ENCODE data around the gene GMFB. TPM values are rescaled to one million over a fixed set of nuclear protein-coding genes. Genes with fewer than 3 reads are reported as not detected.

GMFB gene
- total RNA-seq, 1 donor from 2014 or later, result 27.5 TPM

DNA sequence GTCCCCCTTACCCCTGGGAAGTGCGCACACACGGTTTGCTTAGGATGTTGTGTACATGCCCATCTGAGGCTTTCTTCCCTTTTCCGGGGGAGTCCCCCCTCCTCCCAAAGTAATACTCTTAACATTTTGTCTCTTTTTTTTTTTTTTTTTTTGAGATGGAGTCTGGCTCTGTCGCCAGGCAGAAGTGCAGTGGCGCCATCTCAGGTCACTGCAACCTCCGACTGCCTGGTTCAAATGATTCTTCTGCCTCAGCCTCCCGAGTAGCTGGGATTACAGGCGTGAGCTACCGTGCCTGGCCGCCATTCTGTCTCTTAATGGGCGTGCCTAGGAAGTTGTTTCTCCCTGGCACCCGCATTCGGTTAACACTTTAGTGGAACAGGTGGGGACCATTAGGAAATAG lies 4.5 kb upstream of the GMFB start:
- Histone ChIP-seq H3K4me1 (peaks cover 0 to 7% of the 10 kb centered on the region in 2 donors), H3K27me3 (no peaks in the 10 kb centered on the region), H3K36me3 (no peaks in the 10 kb centered on the region), H3K4me3 (no peak overlapping the region), H3K27ac (no peak overlapping the region), H3K9me3 (no peaks in the 10 kb centered on the region)
- TF ChIP-seq, protein P1, sequence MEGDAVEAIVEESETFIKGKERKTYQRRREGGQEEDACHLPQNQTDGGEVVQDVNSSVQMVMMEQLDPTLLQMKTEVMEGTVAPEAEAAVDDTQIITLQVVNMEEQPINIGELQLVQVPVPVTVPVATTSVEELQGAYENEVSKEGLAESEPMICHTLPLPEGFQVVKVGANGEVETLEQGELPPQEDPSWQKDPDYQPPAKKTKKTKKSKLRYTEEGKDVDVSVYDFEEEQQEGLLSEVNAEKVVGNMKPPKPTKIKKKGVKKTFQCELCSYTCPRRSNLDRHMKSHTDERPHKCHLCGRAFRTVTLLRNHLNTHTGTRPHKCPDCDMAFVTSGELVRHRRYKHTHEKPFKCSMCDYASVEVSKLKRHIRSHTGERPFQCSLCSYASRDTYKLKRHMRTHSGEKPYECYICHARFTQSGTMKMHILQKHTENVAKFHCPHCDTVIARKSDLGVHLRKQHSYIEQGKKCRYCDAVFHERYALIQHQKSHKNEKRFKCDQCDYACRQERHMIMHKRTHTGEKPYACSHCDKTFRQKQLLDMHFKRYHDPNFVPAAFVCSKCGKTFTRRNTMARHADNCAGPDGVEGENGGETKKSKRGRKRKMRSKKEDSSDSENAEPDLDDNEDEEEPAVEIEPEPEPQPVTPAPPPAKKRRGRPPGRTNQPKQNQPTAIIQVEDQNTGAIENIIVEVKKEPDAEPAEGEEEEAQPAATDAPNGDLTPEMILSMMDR (IDR thresholded peaks at IDR 0.05), result no peak
- no peak for DNase-seq (ENCODE audit: low spot score in 2 of 2)
- intact Hi-C loops (cut with DNase I), result no loop called here

GRCh38 chr14:54490445-54491175 lies 1.8 kb upstream of the GMFB start:
- no peak for DNase-seq (ENCODE audit: low spot score in 2 of 2)
- H3K36me3 ChIP-seq, result no peaks in the 10 kb centered on the region
- no peak overlapping the region for H3K4me3 ChIP-seq
- peaks cover 0 to 16% of the 10 kb centered on the region in 2 donors for H3K4me1 ChIP-seq
- intact Hi-C loops (cut with DNase I), result no loop called here
- H3K27ac ChIP-seq, result no peak overlapping the region
- H3K9me3 ChIP-seq, result no peaks in the 10 kb centered on the region
- TF ChIP-seq, protein P1 (IDR thresholded peaks at IDR 0.05), result no peak
- H3K27me3 ChIP-seq, result no peaks in the 10 kb centered on the region

GRCh38 chr14:54489731-54490444 lies 1.1 kb upstream of the GMFB start:
- peak overlapping the region; percentile 46 to 84 for H3K4me3 ChIP-seq
- intact Hi-C loops (cut with DNase I), result no loop called here
- no peaks in the 10 kb centered on the region for H3K27me3 ChIP-seq
- H3K9me3 ChIP-seq, result no peaks in the 10 kb centered on the region
- TF ChIP-seq, protein P1 (IDR thresholded peaks at IDR 0.05), result no peak
- no peak for DNase-seq (ENCODE audit: low spot score in 2 of 2)
- peak overlapping the region; percentile 96 to 99 for H3K27ac ChIP-seq
- H3K4me1 ChIP-seq, result peaks cover 0 to 17% of the 10 kb centered on the region in 2 donors
- H3K36me3 ChIP-seq, result no peaks in the 10 kb centered on the region

- H3K36me3 ChIP-seq, result no peaks in the 10 kb centered on the region
- TF ChIP-seq, protein P1 (IDR thresholded peaks at IDR 0.05), result peak in 1 of 3 experiments; percentile 0
- peak overlapping the region; percentile 96 to 99 for H3K27ac ChIP-seq
- peaks cover 0 to 20% of the 10 kb centered on the region in 2 donors for H3K4me1 ChIP-seq
- intact Hi-C loops (cut with DNase I), result no loop called here
- H3K4me3 ChIP-seq, result peak overlapping the region; percentile 46 to 84
- DNase-seq (ENCODE audit: low spot score in 2 of 2), result no peak
- no peaks in the 10 kb centered on the region for H3K27me3 ChIP-seq
- H3K9me3 ChIP-seq, result no peaks in the 10 kb centered on the region
Observed at GRCh38 chr14:54489318-54489683, 521 bp upstream of the GMFB start.

DNA sequence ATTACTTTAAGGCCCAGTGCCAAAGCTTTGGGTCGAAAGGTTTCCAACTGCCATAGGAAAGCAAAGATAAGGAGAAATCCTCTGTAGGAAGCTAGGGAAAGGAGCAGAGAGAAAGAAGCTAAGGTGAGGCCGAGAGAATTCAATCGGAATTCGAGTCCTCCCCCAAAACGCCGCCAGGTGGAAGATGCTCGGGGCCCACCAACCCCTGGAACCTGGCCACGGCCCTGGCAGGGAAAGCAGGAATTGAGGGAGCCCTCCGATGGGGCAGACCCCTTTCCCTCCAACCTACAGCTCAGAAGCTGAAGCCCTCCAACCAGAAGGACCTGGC lies 498 bp downstream of the GMFB start:
- Histone ChIP-seq H3K27me3 (no peaks in the 10 kb centered on the region), H3K4me3 (peak overlapping the region; percentile 74 to 84), H3K4me1 (peaks cover 0 to 22% of the 10 kb centered on the region in 2 donors), H3K36me3 (peaks cover 0 to 3% of the 10 kb centered on the region in 2 donors), H3K27ac (peak overlapping the region; percentile 96 to 99), H3K9me3 (no peaks in the 10 kb centered on the region)
- intact Hi-C loops (cut with DNase I), result loop anchor here (1.0 kb wide), 3 partner anchors 21 to 92 kb away; partner anchors contain the start of genes CGRRF1 and CNIH1
- no peak for DNase-seq (ENCODE audit: low spot score in 2 of 2)
- TF ChIP-seq, protein P1 (IDR thresholded peaks at IDR 0.05), result no peak

Data from ascending aorta (tissue), 2 donors.